ENCODE data around the gene SMIM13. TPM values are rescaled to one million over a fixed set of nuclear protein-coding genes. Genes with fewer than 3 reads are reported as not detected.

Gene SMIM13
- total and polyA plus RNA-seq, 11 donors: 4.6 to 18.4 (median 12.3) TPM

DNA sequence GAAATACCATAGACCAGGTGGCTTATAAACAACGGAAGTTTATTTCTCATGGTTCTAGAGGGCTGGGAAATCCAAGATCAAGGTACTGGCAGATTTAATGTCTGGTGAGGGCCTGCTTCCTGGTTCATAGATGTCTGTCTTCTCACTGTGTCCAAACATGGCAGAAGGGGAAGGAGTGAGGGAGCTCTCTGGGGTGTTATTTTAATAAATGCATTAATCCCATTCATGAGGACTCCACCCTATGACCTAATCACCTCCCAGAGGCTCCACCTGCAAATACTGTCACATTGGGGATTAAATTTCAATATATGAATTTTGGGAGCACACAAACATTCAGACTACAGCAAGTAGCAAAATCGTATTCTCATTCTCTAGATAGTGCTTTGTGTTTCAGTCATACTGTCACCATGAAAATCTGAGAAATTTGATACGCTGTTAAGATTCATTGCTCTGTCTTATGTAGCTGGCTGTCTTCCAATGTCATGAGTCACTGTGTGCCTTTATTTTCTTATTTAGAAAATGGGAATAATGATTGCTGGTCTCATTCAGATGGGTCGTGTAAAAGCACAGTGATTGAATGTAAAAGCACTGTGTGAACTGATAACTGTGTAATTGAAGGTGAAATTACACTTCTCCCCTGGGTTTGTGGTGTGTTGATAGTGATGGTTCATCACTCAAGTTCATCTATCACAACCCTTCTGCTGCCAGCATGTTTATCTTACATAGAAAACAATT is 26.8 kb downstream of the SMIM13 start:
- H3K4me3 ChIP-seq: no peak overlapping the region
- no peaks in the 10 kb centered on the region for H3K9me3 ChIP-seq
- H3K27ac ChIP-seq: no peak overlapping the region
- ATAC-seq (no peak), DNase-seq (no peak)
- no peaks in the 10 kb centered on the region for H3K27me3 ChIP-seq
- 76 to 84% (median 77%) methylated on average over 4 of the region's 4 CpGs for WGBS, 4 donors
- H3K4me1 ChIP-seq: peaks cover 0 to 29% (median 8%) of the 10 kb centered on the region in 12 donors
- H3K36me3 ChIP-seq: no peaks in the 10 kb centered on the region
- intact Hi-C loops (cut with DNase I): no loop called here
- TF ChIP-seq POLR2A (IDR thresholded peaks at IDR 0.05): no peak
- no peak for TF ChIP-seq CTCF (IDR thresholded peaks at IDR 0.05)

DNA sequence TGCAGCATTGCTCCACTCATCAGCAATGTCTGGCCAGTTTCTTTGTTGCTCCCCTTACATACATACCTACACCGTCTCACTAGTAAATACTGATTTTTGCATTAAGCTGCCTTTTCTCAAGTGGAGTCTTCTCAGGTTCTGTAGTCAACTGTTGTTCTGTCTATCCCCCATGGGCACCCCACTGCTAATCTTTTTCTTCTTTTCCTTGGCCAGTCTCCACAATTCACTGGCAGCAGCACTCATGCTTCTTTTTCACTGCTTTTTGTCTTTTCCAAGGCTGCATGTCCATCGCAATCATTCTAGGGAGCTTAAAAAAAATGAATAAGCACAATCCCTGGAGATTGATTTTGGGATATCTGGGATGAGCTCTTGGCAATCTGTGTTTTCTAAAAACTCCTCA is 28.2 kb downstream of the SMIM13 start:
- Histone ChIP-seq H3K27me3 (no peaks in the 10 kb centered on the region), H3K27ac (no peak overlapping the region), H3K4me3 (no peak overlapping the region), H3K36me3 (no peaks in the 10 kb centered on the region), H3K4me1 (peaks cover 0 to 29% (median 8%) of the 10 kb centered on the region in 12 donors), H3K9me3 (no peaks in the 10 kb centered on the region)
- WGBS, 4 donors: 63 to 72% (median 67%) methylated on average over 2 of the region's 2 CpGs
- ATAC-seq (no peak), DNase-seq (no peak)
- intact Hi-C loops (cut with DNase I): no loop called here
- TF ChIP-seq CTCF (IDR thresholded peaks at IDR 0.05): no peak
- TF ChIP-seq POLR2A (IDR thresholded peaks at IDR 0.05): no peak

- H3K4me1 ChIP-seq: peaks cover 0 to 29% (median 8%) of the 10 kb centered on the region in 12 donors
- H3K27ac ChIP-seq: no peak overlapping the region
- H3K4me3 ChIP-seq: no peak overlapping the region
- no peaks in the 10 kb centered on the region for H3K9me3 ChIP-seq
- H3K36me3 ChIP-seq: no peaks in the 10 kb centered on the region
- DNase-seq (no peak), ATAC-seq (no peak)
- no peaks in the 10 kb centered on the region for H3K27me3 ChIP-seq
- WGBS, 4 donors: 78 to 87% (median 82%) methylated on average over 1 of the region's 1 CpG
- intact Hi-C loops (cut with DNase I): no loop called here
- TF ChIP-seq POLR2A (IDR thresholded peaks at IDR 0.05) (no peak), CTCF (IDR thresholded peaks at IDR 0.05) (no peak)
Observed at GRCh38 chr6:11122380-11122779, 28.7 kb downstream of the SMIM13 start.

DNA sequence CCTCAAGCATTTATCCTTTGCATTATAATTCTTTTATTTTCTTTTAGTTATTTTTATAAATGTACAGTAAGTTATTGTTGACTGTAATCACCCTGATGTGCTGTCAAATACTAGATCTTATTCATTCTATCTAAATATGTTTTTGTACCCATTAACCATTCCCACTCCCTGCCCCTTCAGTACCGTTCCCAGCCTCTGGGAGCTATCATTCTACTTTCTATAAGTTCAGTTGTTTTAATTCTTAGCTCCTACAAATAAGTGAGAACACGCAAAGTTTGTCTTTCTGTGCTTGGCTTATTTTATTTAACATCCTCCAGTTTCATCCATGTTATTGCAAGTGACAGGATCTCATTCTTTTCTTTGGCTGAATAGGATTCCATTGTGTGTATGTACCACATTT is 30.3 kb downstream of the SMIM13 start:
- Histone ChIP-seq H3K9me3 (no peaks in the 10 kb centered on the region), H3K36me3 (no peaks in the 10 kb centered on the region), H3K4me1 (peaks cover 0 to 40% (median 9%) of the 10 kb centered on the region in 12 donors), H3K27ac (no peak overlapping the region), H3K4me3 (no peak overlapping the region), H3K27me3 (no peaks in the 10 kb centered on the region)
- TF ChIP-seq POLR2A (IDR thresholded peaks at IDR 0.05): no peak
- TF ChIP-seq CTCF (IDR thresholded peaks at IDR 0.05): peak in 1 of 12 donors; percentile 20
- intact Hi-C loops (cut with DNase I): no loop called here
- DNase-seq: no peak
- 94 to 96% (median 95%) methylated on average over 2 of the region's 2 CpGs for WGBS, 4 donors
- ATAC-seq: no peak

All from heart left ventricle (tissue), 16 donors.